Measurements from ENCODE around the gene HIPK2. TPM values are rescaled to one million over a fixed set of nuclear protein-coding genes. Genes with fewer than 3 reads are reported as not detected.

Gene HIPK2
- total and polyA plus RNA-seq, 2 experiments from 2014 or later, result 7.3 to 16.9 TPM

GRCh38 chr7:139799586-139799985 lies 21.8 kb upstream of the HIPK2 start:
- H3K9me2 ChIP-seq (ENCODE audit: insufficient read depth), result peaks cover 4% of the 10 kb centered on the region; the same call in 1 of the 2 replicates
- no peak for TF ChIP-seq JUNB (IDR thresholded peaks at IDR 0.05; ENCODE audit: unreplicated experiment)

DNA sequence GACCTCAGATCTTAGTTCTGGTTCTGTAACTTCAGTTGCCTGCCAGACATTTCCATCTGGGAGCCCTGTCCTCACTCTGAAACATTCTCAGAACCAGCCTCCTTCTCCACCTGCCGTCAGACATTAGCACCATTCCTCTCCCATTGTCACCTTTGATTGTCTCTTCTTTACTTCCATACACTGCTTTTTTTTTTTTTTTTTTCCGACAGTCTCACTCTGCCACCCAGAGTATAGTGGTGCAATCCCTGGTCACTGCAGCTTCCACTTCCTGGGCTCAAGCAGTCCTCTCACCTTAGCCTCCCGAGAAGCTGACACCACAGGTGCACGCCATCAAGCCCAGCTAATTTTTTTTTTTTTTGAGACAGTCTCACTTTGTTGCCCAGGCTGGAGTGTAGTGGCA lies 21.1 kb upstream of the HIPK2 start:
- peaks cover 18% of the 10 kb centered on the region for H3K9me3 Mint-ChIP-seq
- no peaks in the 10 kb centered on the region for H4K20me1 ChIP-seq (replicated peaks; ENCODE audit: insufficient read depth)
- no peak overlapping the region for H3K27ac ChIP-seq (ENCODE audit: low read depth)
- H3F3A ChIP-seq (replicated peaks; ENCODE audit: low read depth), result no peaks in the 10 kb centered on the region
- peaks cover 6% of the 10 kb centered on the region for H3K27me3 Mint-ChIP-seq (ENCODE audit: insufficient read depth, low read depth, poor library complexity)
- H2AFZ ChIP-seq, result no peak overlapping the region
- H3K4me1 ChIP-seq (ENCODE audit: insufficient read depth), result no peaks in the 10 kb centered on the region
- TF ChIP-seq, protein P1, sequence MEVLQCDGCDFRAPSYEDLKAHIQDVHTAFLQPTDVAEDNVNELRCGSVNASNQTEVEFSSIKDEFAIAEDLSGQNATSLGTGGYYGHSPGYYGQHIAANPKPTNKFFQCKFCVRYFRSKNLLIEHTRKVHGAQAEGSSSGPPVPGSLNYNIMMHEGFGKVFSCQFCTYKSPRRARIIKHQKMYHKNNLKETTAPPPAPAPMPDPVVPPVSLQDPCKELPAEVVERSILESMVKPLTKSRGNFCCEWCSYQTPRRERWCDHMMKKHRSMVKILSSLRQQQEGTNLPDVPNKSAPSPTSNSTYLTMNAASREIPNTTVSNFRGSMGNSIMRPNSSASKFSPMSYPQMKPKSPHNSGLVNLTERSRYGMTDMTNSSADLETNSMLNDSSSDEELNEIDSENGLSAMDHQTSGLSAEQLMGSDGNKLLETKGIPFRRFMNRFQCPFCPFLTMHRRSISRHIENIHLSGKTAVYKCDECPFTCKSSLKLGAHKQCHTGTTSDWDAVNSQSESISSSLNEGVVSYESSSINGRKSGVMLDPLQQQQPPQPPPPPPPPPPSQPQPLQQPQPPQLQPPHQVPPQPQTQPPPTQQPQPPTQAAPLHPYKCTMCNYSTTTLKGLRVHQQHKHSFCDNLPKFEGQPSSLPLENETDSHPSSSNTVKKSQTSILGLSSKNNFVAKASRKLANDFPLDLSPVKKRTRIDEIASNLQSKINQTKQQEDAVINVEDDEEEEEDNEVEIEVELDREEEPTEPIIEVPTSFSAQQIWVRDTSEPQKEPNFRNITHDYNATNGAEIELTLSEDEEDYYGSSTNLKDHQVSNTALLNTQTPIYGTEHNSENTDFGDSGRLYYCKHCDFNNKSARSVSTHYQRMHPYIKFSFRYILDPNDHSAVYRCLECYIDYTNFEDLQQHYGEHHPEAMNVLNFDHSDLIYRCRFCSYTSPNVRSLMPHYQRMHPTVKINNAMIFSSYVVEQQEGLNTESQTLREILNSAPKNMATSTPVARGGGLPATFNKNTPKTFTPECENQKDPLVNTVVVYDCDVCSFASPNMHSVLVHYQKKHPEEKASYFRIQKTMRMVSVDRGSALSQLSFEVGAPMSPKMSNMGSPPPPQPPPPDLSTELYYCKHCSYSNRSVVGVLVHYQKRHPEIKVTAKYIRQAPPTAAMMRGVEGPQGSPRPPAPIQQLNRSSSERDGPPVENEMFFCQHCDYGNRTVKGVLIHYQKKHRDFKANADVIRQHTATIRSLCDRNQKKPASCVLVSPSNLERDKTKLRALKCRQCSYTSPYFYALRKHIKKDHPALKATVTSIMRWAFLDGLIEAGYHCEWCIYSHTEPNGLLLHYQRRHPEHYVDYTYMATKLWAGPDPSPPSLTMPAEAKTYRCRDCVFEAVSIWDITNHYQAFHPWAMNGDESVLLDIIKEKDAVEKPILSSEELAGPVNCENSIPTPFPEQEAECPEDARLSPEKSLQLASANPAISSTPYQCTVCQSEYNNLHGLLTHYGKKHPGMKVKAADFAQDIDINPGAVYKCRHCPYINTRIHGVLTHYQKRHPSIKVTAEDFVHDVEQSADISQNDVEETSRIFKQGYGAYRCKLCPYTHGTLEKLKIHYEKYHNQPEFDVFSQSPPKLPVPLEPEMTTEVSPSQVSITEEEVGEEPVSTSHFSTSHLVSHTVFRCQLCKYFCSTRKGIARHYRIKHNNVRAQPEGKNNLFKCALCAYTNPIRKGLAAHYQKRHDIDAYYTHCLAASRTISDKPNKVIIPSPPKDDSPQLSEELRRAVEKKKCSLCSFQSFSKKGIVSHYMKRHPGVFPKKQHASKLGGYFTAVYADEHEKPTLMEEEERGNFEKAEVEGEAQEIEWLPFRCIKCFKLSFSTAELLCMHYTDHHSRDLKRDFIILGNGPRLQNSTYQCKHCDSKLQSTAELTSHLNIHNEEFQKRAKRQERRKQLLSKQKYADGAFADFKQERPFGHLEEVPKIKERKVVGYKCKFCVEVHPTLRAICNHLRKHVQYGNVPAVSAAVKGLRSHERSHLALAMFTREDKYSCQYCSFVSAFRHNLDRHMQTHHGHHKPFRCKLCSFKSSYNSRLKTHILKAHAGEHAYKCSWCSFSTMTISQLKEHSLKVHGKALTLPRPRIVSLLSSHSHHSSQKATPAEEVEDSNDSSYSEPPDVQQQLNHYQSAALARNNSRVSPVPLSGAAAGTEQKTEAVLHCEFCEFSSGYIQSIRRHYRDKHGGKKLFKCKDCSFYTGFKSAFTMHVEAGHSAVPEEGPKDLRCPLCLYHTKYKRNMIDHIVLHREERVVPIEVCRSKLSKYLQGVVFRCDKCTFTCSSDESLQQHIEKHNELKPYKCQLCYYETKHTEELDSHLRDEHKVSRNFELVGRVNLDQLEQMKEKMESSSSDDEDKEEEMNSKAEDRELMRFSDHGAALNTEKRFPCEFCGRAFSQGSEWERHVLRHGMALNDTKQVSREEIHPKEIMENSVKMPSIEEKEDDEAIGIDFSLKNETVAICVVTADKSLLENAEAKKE (CRISPR knock-in tag; IDR thresholded peaks at IDR 0.05), result no peak
- 0 out of 4 replicates have a peak, but pooled peaks of 1 of the 2 experiments have one; percentile 6 for TF ChIP-seq CTCF (conservative IDR thresholded peaks at IDR 0.05; ENCODE audit: low read depth in 2 of 2)
- TF ChIP-seq EZH2phosphoT487 (IDR thresholded peaks at IDR 0.05; ENCODE audit: unreplicated experiment), result no peak
- TF ChIP-seq, protein P2, sequence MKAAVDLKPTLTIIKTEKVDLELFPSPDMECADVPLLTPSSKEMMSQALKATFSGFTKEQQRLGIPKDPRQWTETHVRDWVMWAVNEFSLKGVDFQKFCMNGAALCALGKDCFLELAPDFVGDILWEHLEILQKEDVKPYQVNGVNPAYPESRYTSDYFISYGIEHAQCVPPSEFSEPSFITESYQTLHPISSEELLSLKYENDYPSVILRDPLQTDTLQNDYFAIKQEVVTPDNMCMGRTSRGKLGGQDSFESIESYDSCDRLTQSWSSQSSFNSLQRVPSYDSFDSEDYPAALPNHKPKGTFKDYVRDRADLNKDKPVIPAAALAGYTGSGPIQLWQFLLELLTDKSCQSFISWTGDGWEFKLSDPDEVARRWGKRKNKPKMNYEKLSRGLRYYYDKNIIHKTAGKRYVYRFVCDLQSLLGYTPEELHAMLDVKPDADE (IDR thresholded peaks at IDR 0.05), result no peak
- no peak for TF ChIP-seq ZNF114 (CRISPR knock-in tag; IDR thresholded peaks at IDR 0.05)
- no peak overlapping the region for H3K27ac Mint-ChIP-seq
- no peaks in the 10 kb centered on the region for H3K27me3 ChIP-seq (ENCODE audit: insufficient read depth)
- H3K4me2 ChIP-seq, result no peak overlapping the region
- H3K4me3 ChIP-seq, result no peak overlapping the region
- H3K79me2 ChIP-seq (replicated peaks; ENCODE audit: insufficient read depth), result no peaks in the 10 kb centered on the region
- peaks cover 4% of the 10 kb centered on the region; the same call in 1 of the 2 replicates for H3K9me2 ChIP-seq (ENCODE audit: insufficient read depth)
- H3K36me3 ChIP-seq (ENCODE audit: insufficient read depth), result no peaks in the 10 kb centered on the region
- no peak for DNase-seq (ENCODE audit: low spot score)
- H3K4me3 Mint-ChIP-seq, result no peak overlapping the region
- peaks cover 4% of the 10 kb centered on the region; the same call in 2 of the 3 replicates for H3K4me1 Mint-ChIP-seq
- ATAC-seq, result no peak
- peaks cover 11% of the 10 kb centered on the region for H3K36me3 Mint-ChIP-seq (ENCODE audit: low read depth)

More at GRCh38 chr7:139799586-139799985, 21.8 kb upstream of the HIPK2 start:
- peaks cover 15% of the 10 kb centered on the region for H3K36me3 Mint-ChIP-seq (ENCODE audit: low read depth)
- no peak overlapping the region for H3K4me3 ChIP-seq
- H3K4me1 ChIP-seq (ENCODE audit: insufficient read depth), result no peaks in the 10 kb centered on the region
- ATAC-seq (no peak), DNase-seq (ENCODE audit: low spot score) (no peak)
- H3K27me3 Mint-ChIP-seq (ENCODE audit: insufficient read depth, low read depth, poor library complexity), result peaks cover 6% of the 10 kb centered on the region
- H3K27me3 ChIP-seq (ENCODE audit: insufficient read depth), result no peaks in the 10 kb centered on the region
- H2AFZ ChIP-seq, result no peak overlapping the region
- no peak overlapping the region for H3K27ac ChIP-seq (ENCODE audit: low read depth)
- H3K79me2 ChIP-seq (replicated peaks; ENCODE audit: insufficient read depth), result no peaks in the 10 kb centered on the region
- no peaks in the 10 kb centered on the region for H4K20me1 ChIP-seq (replicated peaks; ENCODE audit: insufficient read depth)
- H3K27ac Mint-ChIP-seq, result no peak overlapping the region
- no peak overlapping the region for H3K4me2 ChIP-seq
- H3F3A ChIP-seq (replicated peaks; ENCODE audit: low read depth), result no peaks in the 10 kb centered on the region
- H3K4me3 Mint-ChIP-seq, result no peak overlapping the region
- peaks cover 4% of the 10 kb centered on the region; the same call in 2 of the 3 replicates for H3K4me1 Mint-ChIP-seq
- peaks cover 25% of the 10 kb centered on the region for H3K9me3 Mint-ChIP-seq
- no peaks in the 10 kb centered on the region; the same call in 1 of the 2 replicates for H3K36me3 ChIP-seq (ENCODE audit: insufficient read depth)

All from GM23338 (cell line).